Ovary (tissue), 3 donors: ENCODE results near the gene UNC93A.

Experiments used
- CTCF ChIP-seq, 3 donors: fragments of 450-650 bp in 2 of 3; fragments of 200-600 bp in 1 of 3; IDR thresholded peaks; one replicate each; pipeline versions ENCODE4 v1.5.1 to v1.8.0; 2016 to 2022; ENCODE audit warnings: antibody characterized with exemption in 3 of 3, mild to moderate bottlenecking in 1 of 3
- EP300 ChIP-seq: sonication (generic); formaldehyde crosslinking; IDR thresholded peaks from one replicate; pipeline ENCODE4 v1.6.1; 2017; ENCODE audit warnings: antibody characterized with exemption
- POLR2A ChIP-seq: fragments of 450-650 bp; IDR thresholded peaks from one replicate; pipeline ENCODE4 v1.6.1; 2017; ENCODE audit warnings: antibody characterized with exemption, mild to moderate bottlenecking, moderate library complexity
- donor health status: DM: no; HTN: no; CAD: no.

- TF ChIP-seq POLR2A (no peak), CTCF (IDR thresholded peaks at IDR 0.05) (no peak), EP300 (no peak)
Measured at GRCh38 chr6:167336844-167337630, 45.9 kb downstream of the UNC93A start.
